ENCODE measurements around the gene PCNT. TPM values are rescaled to one million over a fixed set of nuclear protein-coding genes. Genes with fewer than 3 reads are reported as not detected.

Gene PCNT
- total RNA-seq, 4 donors from 2014 or later: 42.8 to 58.6 (median 45.9) TPM

GRCh38 chr21:46319186-46319585 lies 4.8 kb upstream of the PCNT start:
- no peak for DNase-seq (ENCODE audit: low spot score in 2 of 2)
- TF ChIP-seq CTCF (IDR thresholded peaks at IDR 0.05) (no peak), POLR2A (IDR thresholded peaks at IDR 0.05) (no peak), EP300 (IDR thresholded peaks at IDR 0.05) (no peak)
- no peak overlapping the region for H3K27ac ChIP-seq
- no peak overlapping the region for H3K4me3 ChIP-seq
- H3K4me1 ChIP-seq: peaks cover 0 to 16% (median 9%) of the 10 kb centered on the region in 4 donors
- no peaks in the 10 kb centered on the region for H3K9me3 ChIP-seq
- WGBS, 2 donors: 96% methylated on average over 5 to 7 of the region's 7 CpGs
- peaks cover 0 to 16% (median 0%) of the 10 kb centered on the region in 3 donors for H3K36me3 ChIP-seq
- H3K27me3 ChIP-seq: no peaks in the 10 kb centered on the region

- DNase-seq (ENCODE audit: low spot score in 2 of 2): no peak
- peaks cover 0 to 20% (median 9%) of the 10 kb centered on the region in 4 donors for H3K4me1 ChIP-seq
- peaks cover 0 to 4% (median 0%) of the 10 kb centered on the region in 3 donors for H3K36me3 ChIP-seq
- TF ChIP-seq CTCF (IDR thresholded peaks at IDR 0.05): no peak
- no peak for TF ChIP-seq EP300 (IDR thresholded peaks at IDR 0.05)
- TF ChIP-seq POLR2A (IDR thresholded peaks at IDR 0.05): no peak
- no peak overlapping the region for H3K27ac ChIP-seq
- H3K9me3 ChIP-seq: no peaks in the 10 kb centered on the region
- no peaks in the 10 kb centered on the region for H3K27me3 ChIP-seq
- no peak overlapping the region for H3K4me3 ChIP-seq
- 60 to 64% methylated on average over 4 of the region's 4 CpGs for WGBS, 2 donors
Measured at GRCh38 chr21:46320331-46320801, 3.6 kb upstream of the PCNT start.

DNA sequence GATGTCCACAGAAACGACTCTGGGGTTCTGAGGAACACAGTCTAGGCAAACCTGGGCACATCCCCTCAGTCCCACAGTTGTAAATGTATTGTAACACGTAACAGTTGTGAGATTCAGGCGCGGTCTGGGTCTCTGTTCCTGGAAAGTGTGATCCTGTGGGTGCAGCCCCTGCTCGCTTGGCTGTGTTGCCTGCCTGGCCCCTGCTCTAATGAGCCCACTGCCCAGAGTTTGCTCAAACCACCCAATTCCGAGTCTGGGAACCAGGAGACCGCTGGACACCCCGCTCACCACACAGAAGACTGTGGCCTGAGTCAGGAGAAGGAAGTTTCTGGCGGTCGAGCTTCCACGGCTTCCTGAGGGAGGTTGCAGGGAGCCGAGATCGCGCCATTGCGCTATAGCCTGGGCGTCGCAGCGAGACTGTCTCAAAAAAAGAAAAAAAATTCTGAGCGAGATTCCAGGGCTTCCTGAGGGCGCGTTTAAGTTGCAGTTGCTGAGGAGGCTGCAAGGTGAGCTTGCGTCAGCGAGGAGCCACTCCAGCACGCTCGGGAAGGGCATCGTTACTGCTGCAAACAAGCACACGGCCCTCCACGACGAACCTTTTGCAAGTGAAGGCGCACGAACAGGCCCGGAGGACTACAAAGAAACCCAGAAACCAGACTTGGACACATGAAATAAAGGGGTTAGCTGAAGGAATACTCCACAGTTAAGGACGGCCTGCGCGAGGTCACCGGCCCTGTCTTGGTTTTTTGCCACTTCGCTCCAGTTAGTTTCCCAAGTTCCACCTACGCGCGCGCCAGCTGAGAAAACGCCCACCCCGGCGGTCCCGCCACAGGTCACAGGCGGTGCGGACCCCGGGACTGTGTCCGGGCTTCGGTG lies 1.4 kb upstream of the PCNT start:
- WGBS, 2 donors: 4 to 5% methylated on average over 45 to 50 of the region's 50 CpGs
- DNase-seq (ENCODE audit: low spot score in 2 of 2): no peak
- peak overlapping the region in 2 of 4 donors; percentile 95 for H3K27ac ChIP-seq
- H3K9me3 ChIP-seq: no peaks in the 10 kb centered on the region
- H3K36me3 ChIP-seq: peaks cover 0 to 4% (median 0%) of the 10 kb centered on the region in 3 donors
- peaks cover 0 to 29% (median 9%) of the 10 kb centered on the region in 4 donors for H3K4me1 ChIP-seq
- no peaks in the 10 kb centered on the region for H3K27me3 ChIP-seq
- TF ChIP-seq EP300 (IDR thresholded peaks at IDR 0.05): no peak
- no peak for TF ChIP-seq CTCF (IDR thresholded peaks at IDR 0.05)
- TF ChIP-seq POLR2A (IDR thresholded peaks at IDR 0.05): no peak
- H3K4me3 ChIP-seq: peak overlapping the region; percentile 83 to 100 (median 92)

- Histone ChIP-seq H3K27me3 (no peaks in the 10 kb centered on the region), H3K4me3 (peak overlapping the region; percentile 83 to 100 (median 92)), H3K36me3 (peaks cover 0 to 11% (median 0%) of the 10 kb centered on the region in 3 donors), H3K9me3 (no peaks in the 10 kb centered on the region), H3K4me1 (peaks cover 0 to 29% (median 9%) of the 10 kb centered on the region in 4 donors), H3K27ac (peak overlapping the region in 3 of 4 donors; percentile 15 to 95 (median 95))
- DNase-seq (ENCODE audit: low spot score in 2 of 2): no peak
- 0% methylated on average over 29 to 31 of the region's 34 CpGs for WGBS, 2 donors
- TF ChIP-seq POLR2A (IDR thresholded peaks at IDR 0.05) (no peak), EP300 (IDR thresholded peaks at IDR 0.05) (no peak), CTCF (IDR thresholded peaks at IDR 0.05) (no peak)
Measured at GRCh38 chr21:46323227-46323709, 688 bp upstream of the PCNT start.

Measured in tibial nerve (tissue), 4 donors.